Transverse colon (tissue), 3 donors: Measurements from ENCODE around the gene CYFIP1.

Experiments used
- CTCF ChIP-seq, 5 experiments: fragments of 200-600 bp in 3 of 5; fragments of 450-650 bp in 2 of 5; sonication (generic) in 3 of 5; IDR thresholded peaks; 1 replicate in 2 of 5; 2 replicates in 3 of 5; pipeline ENCODE4 v1.5.1; 2016 to 2017; ENCODE audit warnings: antibody characterized with exemption in 5 of 5, inconsistent platforms in 3 of 5, mild to moderate bottlenecking in 2 of 5, moderate library complexity in 1 of 5
- EP300 ChIP-seq: sonication (generic); formaldehyde crosslinking; IDR thresholded peaks from one replicate; pipeline ENCODE4 v1.6.1; 2017; ENCODE audit warnings: antibody characterized with exemption, low read depth
- POLR2A ChIP-seq: fragments of 450-650 bp; IDR thresholded peaks from one replicate; pipeline ENCODE4 v1.6.1; 2016; ENCODE audit warnings: antibody characterized with exemption, mild to moderate bottlenecking, moderate library complexity

GRCh38 chr15:22956978-22957260 lies 23.2 kb downstream of the CYFIP1 start:
- no peak for TF ChIP-seq CTCF (IDR thresholded peaks at IDR 0.05)
- TF ChIP-seq POLR2A, result no peak
- TF ChIP-seq EP300, result no peak
